Measurements from ENCODE around the gene DCTN2. TPM values are rescaled to one million over a fixed set of nuclear protein-coding genes. Genes with fewer than 3 reads are reported as not detected.
A peak's percentile ranks its signal among the peaks of the same experiment; 100 is the strongest.
"Not testable (repeated sequence)": the region's sequence is repeated elsewhere in the genome, so short reads cannot be mapped to it uniquely, and the experiment has no call there.

The DCTN2 gene
- total RNA-seq, 2 experiments from 2014 or later = 80.9 to 85.1 TPM

GRCh38 chr12:57498132-57498502 is 48.9 kb downstream of the DCTN2 start:
- no peak overlapping the region for H3K27ac Mint-ChIP-seq
- H3K4me1 Mint-ChIP-seq = peaks cover 5% of the 10 kb centered on the region
- H3K36me3 Mint-ChIP-seq (ENCODE audit: low read depth) = peaks cover 71% of the 10 kb centered on the region
- no peak for DNase-seq
- ChIA-PET POLR2A (no interaction called here), CTCF (no interaction called here)
- no peak overlapping the region for H3K4me3 Mint-ChIP-seq
- H3K27me3 Mint-ChIP-seq = no peaks in the 10 kb centered on the region
- no peaks in the 10 kb centered on the region for H3K9me3 Mint-ChIP-seq

GRCh38 chr12:57497223-57498131 is 49.5 kb downstream of the DCTN2 start:
- no peak overlapping the region for H3K27ac Mint-ChIP-seq
- CTCF ChIA-PET = interaction anchor here (0.7 to 1.0 kb wide), 2 partner anchors 21 to 39 kb away, joined by 3 read pairs; no protein-coding TSS in a partner anchor
- peaks cover 7% of the 10 kb centered on the region for H3K4me1 Mint-ChIP-seq
- POLR2A ChIA-PET = interaction anchor here (1.0 to 1.4 kb wide), 3 partner anchors 21 to 49 kb away, joined by 4 to 7 read pairs (median 5); partner anchors contain the start of genes DCTN2 and DDIT3
- no peak overlapping the region for H3K4me3 Mint-ChIP-seq
- H3K27me3 Mint-ChIP-seq = no peaks in the 10 kb centered on the region
- peaks cover 73% of the 10 kb centered on the region for H3K36me3 Mint-ChIP-seq (ENCODE audit: low read depth)
- DNase-seq = no peak
- H3K9me3 Mint-ChIP-seq = no peaks in the 10 kb centered on the region

DNA sequence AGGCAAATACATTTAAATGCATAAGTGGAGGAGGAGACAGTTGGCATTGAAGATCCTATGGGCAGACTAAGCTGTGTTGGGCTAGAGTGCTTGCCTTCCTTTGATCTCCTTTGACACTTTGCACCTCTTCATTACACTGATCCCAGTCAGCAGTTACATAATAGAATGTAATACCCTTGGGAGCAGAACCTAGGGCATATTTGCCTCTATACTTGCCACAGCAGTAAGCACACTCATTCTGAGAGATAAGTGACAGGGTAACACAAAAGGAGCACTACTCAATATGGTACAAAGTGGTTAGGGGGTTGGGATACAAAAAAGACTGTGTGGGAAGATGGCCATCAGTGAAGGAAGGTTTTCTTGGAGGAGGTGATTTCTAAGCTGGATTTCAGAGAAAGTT is 50.2 kb downstream of the DCTN2 start:
- POLR2A ChIA-PET = interaction anchor here (1.0 to 1.4 kb wide), 3 partner anchors 20 to 50 kb away, joined by 4 to 7 read pairs (median 5); partner anchors contain the start of genes DCTN2 and DDIT3
- Mint-ChIP-seq H3K9me3 (no peaks in the 10 kb centered on the region), H3K27ac (no peak overlapping the region)

DNA sequence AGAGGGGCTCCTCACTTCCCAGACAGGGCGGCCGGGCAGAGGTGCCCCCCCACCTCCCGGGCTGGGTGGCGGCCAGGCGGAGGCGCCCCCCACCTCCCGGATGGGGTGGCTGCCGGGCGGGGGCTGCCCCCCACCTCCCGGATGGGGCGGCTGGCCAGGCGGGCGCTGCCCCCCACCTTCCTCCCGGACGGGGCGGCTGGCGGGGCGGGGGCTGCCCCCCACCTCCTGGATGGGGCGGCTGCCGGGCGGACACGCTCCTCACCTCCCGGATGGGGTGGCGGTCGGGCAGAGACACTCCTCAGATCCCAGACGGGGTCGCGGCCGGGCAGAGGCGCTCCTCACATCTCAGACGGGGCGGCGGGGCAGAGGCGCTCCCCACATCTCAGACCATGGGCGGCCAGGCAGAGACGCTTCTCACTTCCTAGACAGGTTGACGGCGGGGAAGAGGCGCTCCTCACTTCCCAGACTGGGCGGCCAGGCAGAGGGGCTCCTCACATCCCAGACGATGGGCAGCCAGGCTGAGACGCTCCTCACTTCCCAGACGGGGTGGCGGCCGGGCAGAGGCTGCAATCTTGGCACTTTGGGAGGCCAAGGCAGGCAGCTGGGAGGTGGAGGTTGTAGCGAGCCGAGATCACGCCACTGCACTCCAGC is 51.8 kb downstream of the DCTN2 start:
- H3K4me3 Mint-ChIP-seq, H3K27me3 Mint-ChIP-seq, H3K9me3 Mint-ChIP-seq, H3K27ac Mint-ChIP-seq, DNase-seq, POLR2A ChIA-PET, CTCF ChIA-PET: not testable (repeated sequence)
- H3K4me1 Mint-ChIP-seq = peaks cover 14% of the 10 kb centered on the region
- H3K36me3 Mint-ChIP-seq (ENCODE audit: low read depth) = peaks cover 74% of the 10 kb centered on the region

More for the DNA sequence above, 50.2 kb downstream of the DCTN2 start:
- Mint-ChIP-seq H3K27me3 (no peaks in the 10 kb centered on the region), H3K36me3 (ENCODE audit: low read depth) (peaks cover 73% of the 10 kb centered on the region), H3K4me3 (no peak overlapping the region), H3K4me1 (peaks cover 7% of the 10 kb centered on the region)
- CTCF ChIA-PET = interaction anchor here (0.7 to 1.0 kb wide), 2 partner anchors 20 to 38 kb away, joined by 3 read pairs; no protein-coding TSS in a partner anchor
- DNase-seq = no peak

DNA sequence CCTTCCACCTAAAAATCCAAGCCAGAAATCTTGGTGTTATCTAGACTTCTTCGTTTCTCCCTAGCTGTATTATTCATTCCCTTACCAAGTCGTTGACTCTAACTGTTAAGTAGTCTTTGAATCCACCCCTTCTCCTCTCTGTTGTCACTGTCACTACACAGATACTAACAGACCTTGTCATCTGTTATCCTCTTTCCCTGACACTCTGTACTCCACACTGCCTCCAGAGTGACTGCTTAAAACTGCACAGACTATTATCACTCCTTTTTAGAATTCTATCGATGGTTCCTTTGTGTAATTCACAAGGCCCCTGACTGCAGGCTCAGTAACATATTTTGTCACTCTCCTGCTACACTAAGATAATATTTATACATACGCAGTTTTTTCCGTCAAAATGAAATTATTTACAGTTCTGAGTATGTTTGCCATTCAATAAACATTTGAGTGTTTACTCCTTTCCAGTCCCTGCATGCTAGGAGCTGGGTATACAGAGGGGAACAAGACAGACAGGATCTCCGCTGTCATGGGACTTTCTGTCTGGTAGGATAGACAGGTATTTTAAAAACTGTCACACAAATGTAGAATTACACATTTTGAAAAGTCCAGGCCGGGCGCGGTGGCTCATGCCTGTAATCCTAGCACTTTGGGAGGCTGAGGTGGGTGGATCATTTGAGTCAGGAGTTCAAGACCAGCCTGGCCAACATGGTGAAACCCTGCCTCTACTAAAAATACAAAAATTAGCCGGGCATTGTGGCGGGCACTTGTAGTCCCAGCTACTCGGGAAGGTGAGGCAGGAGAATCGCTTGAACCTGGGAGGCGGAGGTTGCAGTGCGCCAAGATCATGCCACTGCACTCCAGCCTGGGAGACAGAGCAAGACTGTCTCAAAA is 55.4 kb downstream of the DCTN2 start:
- H3K4me3 Mint-ChIP-seq = no peak overlapping the region

DNA sequence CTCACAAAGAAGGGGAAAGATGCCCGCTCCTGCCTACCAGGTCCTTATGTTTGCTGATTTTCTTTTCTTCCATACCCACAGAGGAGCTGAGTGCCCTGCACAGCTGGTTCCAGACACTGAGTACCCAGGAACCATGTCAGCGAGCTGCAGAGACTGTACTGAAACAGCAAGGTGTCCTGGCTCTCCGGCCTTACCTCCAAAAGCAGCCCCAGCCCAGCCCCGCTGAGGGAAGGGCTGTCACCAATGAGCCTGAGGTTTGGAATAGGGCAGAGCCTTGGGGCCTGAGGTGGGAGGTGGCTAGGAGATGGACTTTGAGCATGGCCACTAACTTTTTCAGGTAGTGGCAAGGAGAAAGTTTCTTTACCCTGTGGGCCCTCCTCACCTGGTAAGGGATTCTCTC is 56.9 kb downstream of the DCTN2 start:
- ChIA-PET CTCF (interaction anchor here (1.3 to 5.5 kb wide), 3 partner anchors 13 to 38 kb away, joined by 3 to 42 read pairs (median 4); no protein-coding TSS in a partner anchor), POLR2A (interaction anchor here (1.3 to 6.9 kb wide), 2 partner anchors 11 to 16 kb away, joined by 3 to 47 read pairs; partner anchors contain the start of gene ARHGAP9)
- peaks cover 55% of the 10 kb centered on the region for H3K36me3 Mint-ChIP-seq (ENCODE audit: low read depth)
- DNase-seq = no peak
- H3K4me3 Mint-ChIP-seq = no peak overlapping the region
- H3K9me3 Mint-ChIP-seq = no peaks in the 10 kb centered on the region
- H3K27me3 Mint-ChIP-seq = no peaks in the 10 kb centered on the region
- H3K4me1 Mint-ChIP-seq = peaks cover 36% of the 10 kb centered on the region
- no peak overlapping the region for H3K27ac Mint-ChIP-seq

More for the DNA sequence above, 55.4 kb downstream of the DCTN2 start:
- H3K27me3 Mint-ChIP-seq = no peaks in the 10 kb centered on the region
- peaks cover 66% of the 10 kb centered on the region for H3K36me3 Mint-ChIP-seq (ENCODE audit: low read depth)
- no peak for DNase-seq
- CTCF ChIA-PET = interaction anchor here (0.6 to 1.8 kb wide), 5 partner anchors 17 to 39 kb away, joined by 3 to 4 read pairs (median 4); no protein-coding TSS in a partner anchor
- H3K27ac Mint-ChIP-seq = peak overlapping the region; percentile 58
- POLR2A ChIA-PET = interaction anchor here (1.3 to 6.9 kb wide), 4 partner anchors 13 to 29 kb away, joined by 3 to 47 read pairs (median 4); partner anchors contain the start of genes ARHGAP9 and DDIT3
- peaks cover 36% of the 10 kb centered on the region for H3K4me1 Mint-ChIP-seq
- no peaks in the 10 kb centered on the region for H3K9me3 Mint-ChIP-seq

- no peak for DNase-seq
- Mint-ChIP-seq H3K27me3 (no peaks in the 10 kb centered on the region), H3K4me3 (peak overlapping the region; percentile 86), H3K9me3 (no peaks in the 10 kb centered on the region), H3K27ac (peak overlapping the region; percentile 78), H3K36me3 (ENCODE audit: low read depth) (peaks cover 51% of the 10 kb centered on the region), H3K4me1 (peaks cover 36% of the 10 kb centered on the region)
- ChIA-PET POLR2A (interaction anchor here (1.0 to 6.9 kb wide), 6 partner anchors 10 to 55 kb away, joined by 3 to 47 read pairs (median 7); partner anchors contain the start of genes ARHGAP9 and DDIT3), CTCF (interaction anchor here (5.5 kb wide), 1 partner anchor 12 kb away, joined by 42 read pairs; no protein-coding TSS in a partner anchor)
These were observed 57.8 kb downstream of the DCTN2 start for GRCh38 chr12:57489157-57489641.

DNA sequence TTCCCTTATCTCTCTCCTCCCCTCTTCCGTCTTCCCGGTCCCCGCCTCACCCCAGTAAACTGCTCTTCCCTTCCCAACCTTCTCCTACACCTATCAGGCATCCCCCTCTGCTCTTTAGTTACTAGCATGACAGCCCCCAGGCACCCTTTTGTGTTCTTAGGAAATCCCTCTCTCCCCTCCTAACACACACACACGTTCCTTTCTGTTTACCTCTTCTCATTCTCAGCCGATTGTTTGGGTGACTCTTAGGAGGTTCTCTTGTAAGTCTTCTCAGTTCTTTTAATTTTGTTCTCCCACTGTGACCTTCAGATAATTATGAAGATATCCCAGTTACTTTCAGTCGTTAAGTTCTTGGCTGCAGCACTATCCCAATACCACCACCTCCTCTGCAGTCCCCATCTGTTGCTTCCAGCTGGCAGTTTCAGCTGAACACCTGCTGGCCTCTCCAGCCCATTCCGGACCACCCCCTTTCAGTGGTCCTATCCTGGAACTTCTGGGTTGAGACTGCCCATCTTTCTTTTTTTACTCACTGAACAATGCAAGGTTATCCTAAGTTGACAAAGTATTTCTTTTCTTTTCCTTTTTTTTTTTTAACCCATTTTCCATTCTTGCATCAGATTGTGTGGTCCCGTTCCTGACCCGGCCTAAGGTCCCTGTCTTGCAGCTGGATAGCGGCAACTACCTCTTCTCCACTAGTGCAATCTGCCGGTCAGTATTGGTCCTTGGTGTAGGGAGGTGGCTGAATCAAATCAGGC is 58.4 kb downstream of the DCTN2 start:
- Mint-ChIP-seq H3K4me1 (peaks cover 36% of the 10 kb centered on the region), H3K9me3 (no peaks in the 10 kb centered on the region), H3K27me3 (no peaks in the 10 kb centered on the region), H3K36me3 (ENCODE audit: low read depth) (peaks cover 51% of the 10 kb centered on the region), H3K4me3 (peak overlapping the region; percentile 86), H3K27ac (peak overlapping the region; percentile 78)
- ChIA-PET POLR2A (interaction anchor here (1.0 to 6.9 kb wide), 8 partner anchors 10 to 56 kb away, joined by 3 to 47 read pairs (median 6); partner anchors contain the start of genes ARHGAP9 and DDIT3), CTCF (interaction anchor here (3.5 to 5.5 kb wide), 2 partner anchors 11 to 29 kb away, joined by 16 to 42 read pairs; partner anchors contain the start of gene GLI1)
- no peak for DNase-seq

GRCh38 chr12:57487597-57488401 is 59.2 kb downstream of the DCTN2 start, which contains the start of gene MARS1:
MARS1 (plus strand) TSS chr12:57488068; CDS start chr12:57488091, 23 bp downstream.
- ChIA-PET POLR2A (interaction anchor here (1.1 to 6.9 kb wide), 8 partner anchors 9 to 57 kb away, joined by 3 to 47 read pairs (median 6); partner anchors contain the start of genes ARHGAP9 and DDIT3), CTCF (interaction anchor here (3.5 to 5.5 kb wide), 2 partner anchors 11 to 28 kb away, joined by 16 to 42 read pairs; partner anchors contain the start of gene GLI1)
- Mint-ChIP-seq H3K4me1 (peaks cover 39% of the 10 kb centered on the region), H3K4me3 (peak within 1 kb of the TSS; percentile 86), H3K9me3 (no peaks in the 10 kb centered on the region), H3K36me3 (ENCODE audit: low read depth) (peaks cover 48% of the 10 kb centered on the region), H3K27ac (peak within 1 kb of the TSS; percentile 78), H3K27me3 (no peaks in the 10 kb centered on the region)
- peak; percentile 95 for DNase-seq

DNA sequence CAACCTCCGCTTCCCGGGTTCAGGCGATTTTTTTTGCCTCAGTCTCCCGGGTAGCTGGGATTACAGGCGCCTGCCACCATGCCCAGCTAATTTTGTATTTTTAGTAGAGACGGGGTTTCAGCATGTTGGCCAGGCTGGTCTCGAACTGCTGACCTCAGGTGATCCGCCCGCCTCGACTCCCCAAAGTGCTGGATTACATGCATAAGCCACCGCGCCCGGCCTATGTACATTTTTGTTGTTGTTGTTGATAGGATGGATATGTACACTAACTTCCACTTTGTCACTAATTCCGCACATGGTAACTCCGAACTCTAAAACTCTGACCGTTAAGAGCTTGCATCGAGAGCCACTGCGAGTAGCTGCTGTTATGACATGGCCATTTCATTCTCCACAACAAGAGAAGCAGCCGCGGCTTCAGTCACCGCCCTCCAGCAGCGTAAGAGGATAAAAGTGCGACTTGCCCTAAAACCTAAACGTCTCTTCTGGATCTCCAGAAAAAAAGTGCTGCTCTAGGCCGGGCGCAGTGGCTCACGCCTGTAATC is 59.9 kb downstream of the DCTN2 start:
- H3K4me1 Mint-ChIP-seq = peaks cover 38% of the 10 kb centered on the region
- no peak for DNase-seq
- H3K27ac Mint-ChIP-seq = peak overlapping the region; percentile 78
- no peaks in the 10 kb centered on the region for H3K27me3 Mint-ChIP-seq
- ChIA-PET CTCF (interaction anchor here (0.5 to 5.5 kb wide), 3 partner anchors 10 to 63 kb away, joined by 3 to 42 read pairs (median 16); partner anchors contain the start of gene GLI1), POLR2A (interaction anchor here (1.1 to 6.9 kb wide), 6 partner anchors 8 to 57 kb away, joined by 3 to 47 read pairs (median 7); partner anchors contain the start of genes ARHGAP9 and DDIT3)
- H3K4me3 Mint-ChIP-seq = peak overlapping the region; percentile 86
- peaks cover 43% of the 10 kb centered on the region for H3K36me3 Mint-ChIP-seq (ENCODE audit: low read depth)
- no peaks in the 10 kb centered on the region for H3K9me3 Mint-ChIP-seq

Data from activated CD4-positive, alpha-beta memory T cell treated with anti-CD3 and anti-CD28 coated beads, Interleukin-2, amount 10 ng/mL, durations not matched to agents 7 days and 5 days (primary cell).